ENCODE results near the gene LAMP5. TPM values are rescaled to one million over a fixed set of nuclear protein-coding genes. Genes with fewer than 3 reads are reported as not detected.

The LAMP5 gene, protein sequence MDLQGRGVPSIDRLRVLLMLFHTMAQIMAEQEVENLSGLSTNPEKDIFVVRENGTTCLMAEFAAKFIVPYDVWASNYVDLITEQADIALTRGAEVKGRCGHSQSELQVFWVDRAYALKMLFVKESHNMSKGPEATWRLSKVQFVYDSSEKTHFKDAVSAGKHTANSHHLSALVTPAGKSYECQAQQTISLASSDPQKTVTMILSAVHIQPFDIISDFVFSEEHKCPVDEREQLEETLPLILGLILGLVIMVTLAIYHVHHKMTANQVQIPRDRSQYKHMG
- total RNA-seq (2016; rRNA removed; fragmentation: Illumina TruSeq; extraction: Trizol) (not detected in 2 replicates), polyA plus RNA-seq (2011; rRNA removed) (not detected in 2 replicates), polyA minus RNA-seq (2011; rRNA and poly(A)+ RNA removed; ENCODE audit: low replicate concordance) (not detected in 2 replicates), Bru-seq, nascent RNA (percentile 6 among the genes with signal in this experiment), BruChase-seq, experiment 1, labeled RNA remaining after a 6-hour chase (not detected), BruChase-seq, experiment 2, labeled RNA remaining after a 2-hour chase (not detected)
- not detected in 2 replicates for total RNA-seq (2016; cell fraction: cytosol; rRNA removed; fragmentation: Illumina TruSeq; extraction: Trizol; ENCODE audit: low read depth)
- not detected in 2 replicates for total RNA-seq (2016; cell fraction: insoluble cytoplasmic fraction; rRNA removed; fragmentation: Illumina TruSeq; extraction: Trizol)
- not detected in 2 replicates for total RNA-seq (2016; cell fraction: membrane; rRNA removed; fragmentation: Illumina TruSeq; extraction: Trizol)
- total RNA-seq (2016; cell fraction: nucleus; rRNA removed; fragmentation: Illumina TruSeq; extraction: Trizol): not detected in 2 replicates
- polyA plus RNA-seq (2011; cell fraction: cytosol; rRNA removed): not detected in 2 replicates
- not detected in 2 replicates for polyA plus RNA-seq (2011; cell fraction: nucleus; rRNA removed)
- not detected in 2 replicates for polyA plus RNA-seq (2012)
- polyA plus RNA-seq (2016; cell fraction: cytosol; fragmentation: Illumina TruSeq; extraction: Trizol; ENCODE audit: low read depth): not detected in 2 replicates
- polyA plus RNA-seq (2016; cell fraction: insoluble cytoplasmic fraction; fragmentation: Illumina TruSeq; extraction: Trizol; ENCODE audit: low read depth): not detected in 2 replicates
- not detected in 2 replicates for polyA plus RNA-seq (2016; cell fraction: membrane; fragmentation: Illumina TruSeq; extraction: Trizol; ENCODE audit: low read depth)
- polyA plus RNA-seq (2016; cell fraction: nucleus; fragmentation: Illumina TruSeq; extraction: Trizol; ENCODE audit: insufficient read depth, low read depth): not detected in 2 replicates
- polyA minus RNA-seq (2011; cell fraction: cytosol; rRNA and poly(A)+ RNA removed): not detected in 2 replicates
- polyA minus RNA-seq (2011; cell fraction: nucleus; rRNA and poly(A)+ RNA removed): not detected in 2 replicates
- long read RNA-seq, experiment 1: 0 reads
- long read RNA-seq, experiment 2: 0 reads

DNA sequence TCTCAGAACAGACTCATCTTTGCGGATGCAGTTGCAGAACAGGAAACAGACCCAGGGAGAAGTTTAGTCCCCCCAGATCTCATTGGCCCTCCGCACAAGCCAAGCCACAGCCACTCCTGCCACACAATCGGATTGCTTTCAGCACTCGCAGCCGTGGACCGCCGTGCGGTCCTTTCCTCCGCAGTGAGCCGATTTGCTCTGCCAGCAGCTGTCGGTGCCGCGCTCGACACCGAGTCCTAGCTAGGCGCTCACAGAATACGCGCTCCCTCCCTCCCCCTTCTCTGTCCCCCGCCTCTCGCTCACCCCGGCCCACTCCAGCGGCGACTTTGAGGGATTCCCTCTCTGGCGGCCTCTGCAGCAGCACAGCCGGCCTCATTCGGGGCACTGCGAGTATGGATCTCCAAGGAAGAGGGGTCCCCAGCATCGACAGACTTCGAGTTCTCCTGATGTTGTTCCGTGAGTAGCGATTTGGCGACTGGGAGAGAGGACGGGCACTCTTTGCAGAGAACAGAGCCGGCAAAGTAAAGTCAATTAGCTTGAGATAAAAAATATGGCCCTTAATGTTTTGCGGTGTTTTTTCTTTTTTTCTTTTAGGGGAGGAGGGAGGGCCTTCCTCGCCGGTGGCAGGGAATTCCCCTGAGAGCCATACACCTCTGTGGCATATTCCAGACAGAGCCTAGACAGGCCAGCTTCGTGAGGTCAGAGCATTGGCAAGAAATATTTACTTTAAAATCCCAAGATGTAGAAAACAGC lies at the start of gene LAMP5:
TSS of gene LAMP5 (plus strand) at position 130 of the 753 bp plus-strand sequence. CDS start at position 393, 263 bp downstream.
- Histone ChIP-seq H2AFZ (ENCODE audit: low read length) (no peak within 1 kb of the TSS), H3K9me3 (ENCODE audit: low read length) (no peaks in the 10 kb centered on the region), H3K27me3 (ENCODE audit: control insufficient read depth in 1 of 2, insufficient read depth in 2 of 2, low read length in 2 of 2) (peaks cover 2 to 62% of the 10 kb centered on the region in 2 experiments; a peak in 4 of 5 replicates), H3K4me2 (ENCODE audit: low read depth, low read length) (no peak within 1 kb of the TSS), H3K4me1 (ENCODE audit: insufficient read depth, low read length) (no peaks in the 10 kb centered on the region), H3K4me3 (replicated peaks in 1 of 3; ENCODE audit: insufficient read depth in 1 of 3, low read depth in 2 of 3, low read length in 3 of 3) (no peak within 1 kb of the TSS), H3K27ac (ENCODE audit: extremely low read length, insufficient read depth, low read length) (no peak within 1 kb of the TSS), H3K79me2 (ENCODE audit: insufficient read depth, low read length) (no peaks in the 10 kb centered on the region), H3K9ac (ENCODE audit: insufficient read depth, low read depth, low read length) (no peak within 1 kb of the TSS), H3K36me3 (replicated peaks in 1 of 2; ENCODE audit: control insufficient read depth in 1 of 2, insufficient read depth in 2 of 2, low read length in 2 of 2) (no peaks in the 10 kb centered on the region), H4K20me1 (ENCODE audit: insufficient read depth, low read length) (no peaks in the 10 kb centered on the region)
- in situ Hi-C loops (cut with HindIII; ENCODE audit: extremely low pct_ligation_motif_present, low pct_unique_long_range_greater_than_20kb) (no loop called here), intact Hi-C loops (cut with micrococcal nuclease; ENCODE audit: unreplicated experiment) (no loop called here)
- FAIRE-seq (no peak), DNase-seq (ENCODE audit: low spot score) (no peak), ATAC-seq (peak; percentile 74)
- WGBS (ENCODE audit: low lambda C conversion rate): 12% methylated on average over 38 of the region's 38 CpGs
- POLR2A ChIA-PET: no interaction called here
- no TSS peak for BruUV-seq (replicated peaks)
- CTCF ChIA-PET (ENCODE audit: low intra/inter-chr PET ratio, low total read pairs): no interaction called here
- TF ChIP-seq, protein P1, sequence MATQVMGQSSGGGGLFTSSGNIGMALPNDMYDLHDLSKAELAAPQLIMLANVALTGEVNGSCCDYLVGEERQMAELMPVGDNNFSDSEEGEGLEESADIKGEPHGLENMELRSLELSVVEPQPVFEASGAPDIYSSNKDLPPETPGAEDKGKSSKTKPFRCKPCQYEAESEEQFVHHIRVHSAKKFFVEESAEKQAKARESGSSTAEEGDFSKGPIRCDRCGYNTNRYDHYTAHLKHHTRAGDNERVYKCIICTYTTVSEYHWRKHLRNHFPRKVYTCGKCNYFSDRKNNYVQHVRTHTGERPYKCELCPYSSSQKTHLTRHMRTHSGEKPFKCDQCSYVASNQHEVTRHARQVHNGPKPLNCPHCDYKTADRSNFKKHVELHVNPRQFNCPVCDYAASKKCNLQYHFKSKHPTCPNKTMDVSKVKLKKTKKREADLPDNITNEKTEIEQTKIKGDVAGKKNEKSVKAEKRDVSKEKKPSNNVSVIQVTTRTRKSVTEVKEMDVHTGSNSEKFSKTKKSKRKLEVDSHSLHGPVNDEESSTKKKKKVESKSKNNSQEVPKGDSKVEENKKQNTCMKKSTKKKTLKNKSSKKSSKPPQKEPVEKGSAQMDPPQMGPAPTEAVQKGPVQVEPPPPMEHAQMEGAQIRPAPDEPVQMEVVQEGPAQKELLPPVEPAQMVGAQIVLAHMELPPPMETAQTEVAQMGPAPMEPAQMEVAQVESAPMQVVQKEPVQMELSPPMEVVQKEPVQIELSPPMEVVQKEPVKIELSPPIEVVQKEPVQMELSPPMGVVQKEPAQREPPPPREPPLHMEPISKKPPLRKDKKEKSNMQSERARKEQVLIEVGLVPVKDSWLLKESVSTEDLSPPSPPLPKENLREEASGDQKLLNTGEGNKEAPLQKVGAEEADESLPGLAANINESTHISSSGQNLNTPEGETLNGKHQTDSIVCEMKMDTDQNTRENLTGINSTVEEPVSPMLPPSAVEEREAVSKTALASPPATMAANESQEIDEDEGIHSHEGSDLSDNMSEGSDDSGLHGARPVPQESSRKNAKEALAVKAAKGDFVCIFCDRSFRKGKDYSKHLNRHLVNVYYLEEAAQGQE (IDR thresholded peaks at IDR 0.05; ENCODE audit: borderline replicate concordance in 1 of 2, low read depth in 1 of 2, low read length in 2 of 2): peak; percentile 8 to 83; a peak in 3 of 4 replicates
- TF ChIP-seq CBX2 (IDR thresholded peaks at IDR 0.05; ENCODE audit: low read depth, low read length): peak; percentile 40; the same call in 1 of the 2 replicates
- TF ChIP-seq CBX2 (CRISPR knock-in tag; IDR thresholded peaks at IDR 0.05; ENCODE audit: low read depth): no peak
- no peak for TF ChIP-seq HCFC1 (IDR thresholded peaks at IDR 0.05; ENCODE audit: low read depth, low read length)
- TF ChIP-seq, protein P2, sequence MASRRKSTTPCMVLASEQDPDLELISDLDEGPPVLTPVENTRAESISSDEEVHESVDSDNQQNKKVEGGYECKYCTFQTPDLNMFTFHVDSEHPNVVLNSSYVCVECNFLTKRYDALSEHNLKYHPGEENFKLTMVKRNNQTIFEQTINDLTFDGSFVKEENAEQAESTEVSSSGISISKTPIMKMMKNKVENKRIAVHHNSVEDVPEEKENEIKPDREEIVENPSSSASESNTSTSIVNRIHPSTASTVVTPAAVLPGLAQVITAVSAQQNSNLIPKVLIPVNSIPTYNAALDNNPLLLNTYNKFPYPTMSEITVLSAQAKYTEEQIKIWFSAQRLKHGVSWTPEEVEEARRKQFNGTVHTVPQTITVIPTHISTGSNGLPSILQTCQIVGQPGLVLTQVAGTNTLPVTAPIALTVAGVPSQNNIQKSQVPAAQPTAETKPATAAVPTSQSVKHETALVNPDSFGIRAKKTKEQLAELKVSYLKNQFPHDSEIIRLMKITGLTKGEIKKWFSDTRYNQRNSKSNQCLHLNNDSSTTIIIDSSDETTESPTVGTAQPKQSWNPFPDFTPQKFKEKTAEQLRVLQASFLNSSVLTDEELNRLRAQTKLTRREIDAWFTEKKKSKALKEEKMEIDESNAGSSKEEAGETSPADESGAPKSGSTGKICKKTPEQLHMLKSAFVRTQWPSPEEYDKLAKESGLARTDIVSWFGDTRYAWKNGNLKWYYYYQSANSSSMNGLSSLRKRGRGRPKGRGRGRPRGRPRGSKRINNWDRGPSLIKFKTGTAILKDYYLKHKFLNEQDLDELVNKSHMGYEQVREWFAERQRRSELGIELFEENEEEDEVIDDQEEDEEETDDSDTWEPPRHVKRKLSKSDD (CRISPR knock-in tag; IDR thresholded peaks at IDR 0.05; ENCODE audit: low read depth): no peak
- peak; percentile 86 for TF ChIP-seq EZH2 (conservative IDR thresholded peaks at IDR 0.05; ENCODE audit: low read depth, low read length)
